Panc1 (cell line): ENCODE results near the gene LIPC. TPM values are rescaled to one million over a fixed set of nuclear protein-coding genes. Genes with fewer than 3 reads are reported as not detected.

ENCODE experiments used
- ATAC-seq: fragments of 200-7000 bp; cut with Tn5 transposase; 2 replicates; pipeline ENCODE4 v1.9.1; 2020; ENCODE audit warnings: mild to moderate bottlenecking, moderate library complexity
- BruUV-seq: library from RNA; stranded (reverse); fragments of 400-500 nt; replicated peaks from 2 replicates; lab custom pipeline; 2021; lab: Mats Ljungman, UMichigan
- CTCF ChIA-PET: fragments of 300-600 bp; sonication (Branson Sonifier 250); formaldehyde crosslinking; loops from one replicate; lab custom pipeline; 2022; ENCODE audit warnings: antibody characterized with exemption; lab: Charles Lee
- POLR2A ChIA-PET: fragments of 300-600 bp; sonication (Branson Sonifier 250); formaldehyde crosslinking; loops from one replicate; lab custom pipeline; 2022; ENCODE audit warnings: antibody characterized with exemption; lab: Charles Lee
- DNase-seq: peaks from one replicate; pipeline ENCODE4 v3.0.0-alpha.2; 2010; ENCODE audit warnings: low read depth, low spot score
- H3K27ac ChIP-seq: 2 replicates; pipeline ENCODE4 v1.5.1; 2011; ENCODE audit warnings: mild to moderate bottlenecking, low read length, inconsistent platforms
- H3K27me3 ChIP-seq: fragments of 200-500 bp; sonication (Bioruptor generic); 2 replicates; pipeline ENCODE4 v1.6.0; 2014; ENCODE audit warnings: low read length, inconsistent platforms; ENCODE audit not compliant: control insufficient read depth, insufficient read depth
- H3K36me3 ChIP-seq: fragments of 200-500 bp; sonication (Bioruptor generic); 2 replicates; pipeline ENCODE4 v1.5.1; 2014; ENCODE audit warnings: inconsistent platforms, mild to moderate bottlenecking, low read length, moderate library complexity; ENCODE audit not compliant: control insufficient read depth, insufficient read depth
- H3K4me1 ChIP-seq: 2 replicates; pipeline ENCODE4 v1.5.1; 2011; ENCODE audit warnings: inconsistent platforms, mild to moderate bottlenecking, low read length, moderate library complexity; ENCODE audit not compliant: control insufficient read depth, insufficient read depth
- H3K4me3 ChIP-seq, 2 experiments: 2 replicates each; pipeline ENCODE4 v1.5.1; 2011 to 2012; ENCODE audit warnings: low read depth in 2 of 2, low read length in 2 of 2, mild to moderate bottlenecking in 2 of 2, inconsistent platforms in 1 of 2, moderate library complexity in 1 of 2
- H3K9me3 ChIP-seq: fragments of 200-500 bp; sonication (Bioruptor generic); 2 replicates; pipeline ENCODE4 v1.5.1; 2014; ENCODE audit warnings: low read depth, mild to moderate bottlenecking, inconsistent platforms, low read length, moderate library complexity; ENCODE audit not compliant: control insufficient read depth, insufficient read depth
- CTCF ChIP-seq: fragments of 450-650 bp; IDR thresholded peaks from 2 replicates; pipeline ENCODE4 v1.5.1; 2017; ENCODE audit warnings: mild to moderate bottlenecking
- POLR2AphosphoS5 ChIP-seq: IDR thresholded peaks from 2 replicates; pipeline ENCODE4 v1.6.1; 2012; ENCODE audit warnings: mild to moderate bottlenecking, low read depth, low read length, moderate library complexity
- REST ChIP-seq, 2 experiments: IDR thresholded peaks; 2 replicates each; pipeline ENCODE4 v1.6.1; 2011 to 2012; ENCODE audit warnings: low read depth in 2 of 2, control low read depth in 1 of 2, low read length in 1 of 2, mild to moderate bottlenecking in 1 of 2, moderate library complexity in 1 of 2; ENCODE audit not compliant: insufficient read depth in 1 of 2
- SIN3A ChIP-seq: IDR thresholded peaks from 2 replicates; pipeline ENCODE4 v1.6.1; 2012; ENCODE audit warnings: low read depth, mild to moderate bottlenecking, low read length, moderate library complexity, borderline replicate concordance; ENCODE audit not compliant: insufficient read depth
- TCF7L2 ChIP-seq: IDR thresholded peaks from 2 replicates; pipeline ENCODE4 v1.6.1; 2011; ENCODE audit warnings: mild to moderate bottlenecking, low read depth, low read length, inconsistent platforms
- in situ Hi-C: cut with HindIII; loops from 2 replicates; pipeline ENCODE4 v1.10.0; 2016; ENCODE audit warnings: low sequenced_read_pairs, low pct_unique_long_range_greater_than_20kb
- intact Hi-C: fragments of 100-400 bp; cut with micrococcal nuclease; formaldehyde crosslinking; loops from one replicate; pipeline ENCODE4 v1.10.0; 2022; ENCODE audit not compliant: unreplicated experiment
- total RNA-seq: library from RNA; stranded (reverse); gene quantifications from one replicate; pipeline ENCODE4 v1.2.1, GENCODE V29; 2021; ENCODE audit not compliant: unreplicated experiment

LIPC gene
- total RNA-seq, 1 experiment from 2014 or later = not detected

- H3K4me3 ChIP-seq = no peak overlapping the region
- ChIA-PET CTCF (no interaction called here), POLR2A (no interaction called here)
- ATAC-seq (no peak), DNase-seq (no peak)
- intact Hi-C loops = no loop called here
- in situ Hi-C loops = no loop called here
- peaks cover 4% of the 10 kb centered on the region; the same call in 1 of the 2 replicates for H3K4me1 ChIP-seq
- no peak overlapping the region for H3K27ac ChIP-seq
- TF ChIP-seq SIN3A (no peak), CTCF (no peak), TCF7L2 (no peak), POLR2AphosphoS5 (no peak), REST (IDR thresholded peaks at IDR 0.05; ENCODE audit: insufficient read depth in 1 of 2, low read depth in 2 of 2, low read length in 1 of 2) (no peak)
- no TSS peak for BruUV-seq
- H3K9me3 ChIP-seq = no peaks in the 10 kb centered on the region
- no peaks in the 10 kb centered on the region; the same call in 1 of the 2 replicates for H3K27me3 ChIP-seq
- H3K36me3 ChIP-seq = no peaks in the 10 kb centered on the region
Measured at GRCh38 chr15:58525991-58526421, 94.2 kb downstream of the LIPC start.

- in situ Hi-C loops = no loop called here
- DNase-seq (no peak), ATAC-seq (no peak)
- CTCF ChIA-PET = no interaction called here
- TF ChIP-seq TCF7L2 (no peak), CTCF (no peak), REST (IDR thresholded peaks at IDR 0.05; ENCODE audit: insufficient read depth in 1 of 2, low read depth in 2 of 2, low read length in 1 of 2) (no peak), POLR2AphosphoS5 (no peak), SIN3A (no peak)
- no peak overlapping the region for H3K27ac ChIP-seq
- H3K4me1 ChIP-seq = no peaks in the 10 kb centered on the region
- no peak overlapping the region for H3K4me3 ChIP-seq
- no peaks in the 10 kb centered on the region; the same call in 1 of the 2 replicates for H3K27me3 ChIP-seq
- POLR2A ChIA-PET = no interaction called here
- H3K9me3 ChIP-seq = no peaks in the 10 kb centered on the region
- no peaks in the 10 kb centered on the region for H3K36me3 ChIP-seq
- BruUV-seq = no TSS peak
- intact Hi-C loops = no loop called here
Measured at GRCh38 chr15:58526647-58527192, 94.9 kb downstream of the LIPC start.
